NCI-H1048 (cell line): Measurements from ENCODE around the gene APOH.
"Not testable (repeated sequence)": the region's sequence is repeated elsewhere in the genome, so short reads cannot be mapped to it uniquely, and the experiment has no call there.

Experiments used
- DNase-seq: peaks from one replicate; lab custom pipeline; 2025; lab: John Stamatoyannopoulos, UW

The APOH gene, protein sequence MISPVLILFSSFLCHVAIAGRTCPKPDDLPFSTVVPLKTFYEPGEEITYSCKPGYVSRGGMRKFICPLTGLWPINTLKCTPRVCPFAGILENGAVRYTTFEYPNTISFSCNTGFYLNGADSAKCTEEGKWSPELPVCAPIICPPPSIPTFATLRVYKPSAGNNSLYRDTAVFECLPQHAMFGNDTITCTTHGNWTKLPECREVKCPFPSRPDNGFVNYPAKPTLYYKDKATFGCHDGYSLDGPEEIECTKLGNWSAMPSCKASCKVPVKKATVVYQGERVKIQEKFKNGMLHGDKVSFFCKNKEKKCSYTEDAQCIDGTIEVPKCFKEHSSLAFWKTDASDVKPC

DNA sequence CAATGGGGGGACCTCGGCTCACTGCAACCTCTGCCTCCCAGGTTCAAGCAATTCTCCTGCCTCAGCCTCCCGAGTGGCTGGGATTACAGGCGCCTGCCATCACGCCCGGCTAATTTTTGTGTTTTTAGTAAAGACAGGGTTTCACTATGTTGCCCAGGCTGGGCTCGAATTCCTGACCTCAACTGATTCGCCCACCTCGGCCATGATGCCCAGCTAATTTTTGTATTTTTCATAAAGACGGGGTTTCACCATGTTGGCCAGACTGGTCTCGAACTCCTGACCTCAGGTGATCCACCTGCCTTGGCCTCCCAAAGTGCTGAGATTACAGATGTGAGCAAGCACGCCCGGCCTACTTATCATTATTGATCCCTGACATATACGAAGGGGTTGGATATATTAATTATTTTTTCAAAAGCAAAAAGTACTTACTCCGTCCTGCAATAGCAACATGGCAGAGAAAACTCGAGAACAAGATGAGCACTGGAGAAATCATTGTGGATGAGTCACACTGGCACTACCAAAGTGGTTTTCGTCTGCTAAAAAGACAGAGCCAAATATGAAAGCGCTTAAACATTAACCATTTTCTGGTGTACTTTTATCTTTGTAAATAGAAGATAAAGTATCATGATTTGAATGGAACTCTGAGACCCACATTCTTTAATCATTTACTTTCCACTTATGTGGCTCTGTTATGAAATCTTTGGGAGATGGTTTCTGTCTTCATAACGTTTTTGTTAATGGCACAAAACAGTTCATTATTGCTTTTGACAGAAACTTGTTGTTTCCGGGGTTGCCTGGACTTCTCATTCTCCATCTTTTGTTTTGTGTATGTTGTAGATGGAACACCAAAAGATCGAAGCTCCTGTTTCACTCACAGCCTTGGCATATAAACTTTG is at the start of gene APOH:
TSS of gene APOH (minus strand) at position 529 of the 896 bp plus-strand sequence. CDS start at position 493, 36 bp downstream.
- no peak for DNase-seq

DNA sequence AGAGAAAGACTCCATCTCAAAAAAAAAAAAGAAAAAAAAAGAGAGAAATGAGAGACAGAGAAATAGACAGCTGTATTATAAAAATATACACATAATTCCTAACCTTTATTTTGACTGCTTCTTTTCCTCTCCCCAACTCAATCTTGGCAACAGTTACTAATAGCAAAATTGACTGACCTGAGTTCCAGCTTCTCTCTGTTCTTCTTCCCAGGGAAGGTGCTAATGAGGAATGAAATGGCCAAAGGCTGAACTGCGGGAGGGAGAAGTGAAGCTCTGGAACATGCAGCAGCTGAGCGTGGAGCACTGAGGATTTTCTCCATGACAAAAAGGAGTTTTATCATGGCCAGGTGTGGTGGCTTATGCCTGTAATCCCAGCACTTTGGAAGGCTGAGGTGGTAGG is 48.0 kb upstream of the APOH start:
- no peak for DNase-seq

DNA sequence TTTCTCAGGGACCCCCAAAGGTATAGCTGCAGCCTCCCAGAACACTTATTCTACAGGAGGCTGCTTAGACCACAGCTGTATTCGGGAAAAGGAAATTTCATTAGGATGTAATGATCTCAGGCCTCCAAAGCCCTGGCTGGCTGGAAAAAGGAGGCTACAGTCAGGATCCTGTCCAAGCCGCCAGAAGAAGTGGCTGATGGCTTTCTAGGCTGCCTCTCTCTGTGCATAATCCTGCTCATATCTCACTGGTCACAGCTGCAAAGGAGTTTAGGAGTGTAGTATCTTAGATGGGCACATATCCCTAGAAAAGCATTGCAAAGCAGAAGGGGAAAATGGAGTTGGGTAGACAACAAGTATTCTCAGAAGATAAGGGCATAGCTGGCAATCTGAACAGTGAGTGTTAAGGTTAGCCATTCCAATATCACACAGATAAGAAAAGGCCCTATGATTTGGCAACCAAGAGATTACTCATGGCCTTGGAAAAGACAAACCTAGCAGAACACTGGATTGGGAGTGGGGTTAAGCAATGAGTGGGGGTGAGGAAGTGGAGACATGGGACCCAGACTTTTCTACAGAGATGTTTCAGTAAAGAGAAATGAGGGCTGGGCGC is 47.2 kb upstream of the APOH start:
- DNase-seq: no peak

DNA sequence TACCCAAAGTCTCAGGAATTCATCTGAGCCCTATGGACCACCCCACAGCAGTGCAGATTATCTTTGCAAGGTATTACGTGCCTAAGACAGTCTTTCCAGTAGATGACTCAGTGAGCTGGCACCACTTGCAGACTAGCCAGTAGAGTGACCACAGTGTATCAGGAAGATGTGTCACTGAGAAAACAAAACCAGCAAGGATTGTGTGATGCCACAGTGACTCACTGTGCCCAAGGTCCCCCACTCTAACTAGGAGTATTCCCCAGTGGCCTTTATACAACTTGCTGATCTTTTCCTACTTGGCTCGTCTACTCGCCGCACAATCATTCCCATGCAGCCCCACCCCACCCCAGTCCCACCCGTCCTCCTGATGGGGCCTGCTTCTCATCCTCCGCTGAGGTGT is 46.4 kb upstream of the APOH start:
- DNase-seq: no peak

DNA sequence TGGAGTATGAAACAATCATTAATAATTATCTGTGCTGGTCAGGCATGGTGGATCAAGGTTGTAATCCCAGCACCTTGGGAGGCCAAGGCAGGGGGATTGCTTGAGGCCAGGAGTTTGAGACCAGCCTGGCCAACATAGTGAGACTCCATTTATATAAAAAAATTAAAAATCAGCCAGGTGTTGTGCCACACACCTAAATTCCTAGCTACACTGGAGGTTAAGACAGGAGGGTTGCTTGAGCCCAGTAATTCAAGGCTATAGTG is 44.3 kb upstream of the APOH start:
- no peak for DNase-seq

DNA sequence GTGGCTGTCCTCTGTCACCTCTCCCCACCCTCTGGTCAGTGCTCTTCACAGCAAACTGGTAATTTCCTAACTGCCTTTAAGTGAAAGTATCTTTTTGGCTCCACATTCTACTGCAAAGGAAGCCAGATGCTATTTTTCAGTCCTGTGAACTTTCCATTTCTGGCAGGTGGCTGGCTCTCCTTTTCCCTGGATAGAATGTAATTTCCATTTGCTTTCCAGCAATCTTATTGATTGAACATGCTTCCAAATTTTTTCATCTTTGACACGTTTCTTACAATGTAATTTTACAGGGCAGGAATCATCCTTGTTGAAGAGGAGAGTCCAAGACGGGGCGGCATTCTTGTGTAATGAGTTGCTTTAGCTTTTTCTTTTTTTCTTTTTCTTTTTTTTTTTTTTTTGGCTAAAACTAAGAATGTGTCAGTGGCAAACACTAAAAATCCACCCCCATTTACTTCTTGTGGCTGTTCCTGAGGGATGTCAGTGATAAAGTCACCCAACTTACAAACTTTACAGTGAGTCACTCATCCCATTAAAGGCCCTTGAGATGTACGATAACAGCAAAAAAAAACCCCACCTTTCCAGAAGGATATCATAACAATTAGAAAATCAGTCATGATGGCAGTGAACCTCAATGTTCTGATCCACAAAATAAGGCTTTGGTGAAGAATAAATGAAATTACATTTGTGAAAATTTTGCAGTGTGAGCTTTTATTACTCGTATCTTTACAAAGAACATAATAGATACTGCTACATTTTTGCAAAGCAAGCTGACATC is 43.8 kb upstream of the APOH start:
- DNase-seq: no peak

DNA sequence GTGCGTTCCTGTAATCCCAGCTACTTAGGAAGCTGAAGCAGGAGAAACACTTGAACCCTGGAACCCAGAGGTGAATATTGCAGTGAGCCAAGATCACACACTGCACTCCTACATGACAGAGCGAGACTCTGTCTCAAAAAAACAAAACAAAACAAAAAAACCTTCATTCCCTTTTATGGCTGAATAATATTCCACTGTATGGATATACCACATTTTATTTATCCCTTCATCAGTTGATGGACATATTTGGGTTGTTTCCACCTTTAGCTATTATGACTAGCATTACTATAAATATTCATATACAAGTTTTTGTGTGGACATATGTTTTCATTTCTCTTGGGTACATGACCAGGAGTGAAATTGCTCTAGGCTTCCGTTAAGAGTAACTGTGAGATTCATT is 42.3 kb upstream of the APOH start:
- DNase-seq: no peak

DNA sequence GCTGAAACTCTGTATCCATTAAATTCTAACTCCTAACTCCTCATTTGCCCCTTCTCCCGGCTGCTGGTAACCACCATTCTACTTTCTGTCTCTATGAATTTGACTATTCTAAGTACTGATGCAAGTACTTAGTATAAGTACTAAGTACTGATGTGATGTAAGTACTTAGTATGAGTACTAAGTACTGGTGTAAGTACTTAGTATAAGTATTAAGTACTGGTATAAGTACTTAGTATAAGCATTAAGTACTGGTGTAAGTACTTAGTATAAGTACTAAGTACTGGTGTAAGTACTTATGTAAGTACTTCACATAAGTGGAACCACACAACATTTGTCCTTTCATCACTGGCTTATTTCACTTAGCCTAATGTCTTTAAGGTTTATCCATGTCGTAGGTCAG is 40.9 kb upstream of the APOH start:
- no peak for DNase-seq

DNA sequence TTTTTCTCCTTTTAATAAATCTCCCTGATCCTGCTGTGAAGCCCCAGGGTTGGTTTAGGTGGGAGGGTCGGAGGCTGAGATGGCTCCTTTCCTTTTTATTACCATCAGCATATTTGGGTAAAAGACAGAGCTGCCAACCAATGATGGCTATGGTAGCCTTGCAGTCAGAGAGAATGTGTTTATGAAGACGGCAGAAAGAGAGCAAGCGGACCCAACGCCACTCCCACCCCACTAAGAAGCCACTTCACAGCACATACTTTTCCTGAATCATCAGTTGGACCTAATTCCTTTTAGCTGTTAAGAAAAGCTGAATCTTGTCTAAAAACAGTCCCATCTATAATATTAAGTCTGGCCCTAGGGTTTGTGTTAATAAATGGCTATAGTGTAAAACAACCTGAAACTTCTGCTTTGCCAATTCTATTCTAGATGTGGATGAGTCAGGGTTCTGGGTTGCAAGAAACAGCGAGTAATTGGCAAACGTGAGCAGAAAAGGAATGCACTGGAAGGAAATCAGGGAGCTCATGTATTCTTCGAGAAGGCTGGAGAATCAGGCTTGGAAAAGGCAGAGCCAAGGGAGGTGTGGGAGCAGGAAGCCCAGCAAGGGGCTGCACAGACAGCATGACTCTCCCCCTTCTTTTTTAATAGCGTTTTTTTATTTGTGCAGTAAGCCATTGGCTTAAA is 39.2 kb upstream of the APOH start:
- no peak for DNase-seq

DNA sequence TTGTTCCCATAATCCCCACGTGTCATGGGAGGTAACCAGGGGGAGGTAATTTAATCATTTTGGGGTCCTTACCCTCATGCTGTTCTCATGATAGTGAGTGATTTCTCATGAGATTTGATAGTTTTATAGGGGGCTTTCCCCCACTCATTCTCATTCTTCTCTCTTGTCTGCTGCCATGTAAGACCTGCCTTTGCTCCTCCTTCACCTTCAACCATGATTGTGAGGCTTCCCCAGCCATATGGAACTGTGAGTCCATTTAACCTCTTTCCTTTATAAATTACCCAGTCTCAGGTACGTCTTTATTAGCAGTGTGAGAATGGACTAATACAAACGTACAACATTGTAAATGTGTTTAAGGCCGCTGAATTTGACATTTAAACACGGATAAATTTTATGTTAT is 35.5 kb upstream of the APOH start:
- no peak for DNase-seq

DNA sequence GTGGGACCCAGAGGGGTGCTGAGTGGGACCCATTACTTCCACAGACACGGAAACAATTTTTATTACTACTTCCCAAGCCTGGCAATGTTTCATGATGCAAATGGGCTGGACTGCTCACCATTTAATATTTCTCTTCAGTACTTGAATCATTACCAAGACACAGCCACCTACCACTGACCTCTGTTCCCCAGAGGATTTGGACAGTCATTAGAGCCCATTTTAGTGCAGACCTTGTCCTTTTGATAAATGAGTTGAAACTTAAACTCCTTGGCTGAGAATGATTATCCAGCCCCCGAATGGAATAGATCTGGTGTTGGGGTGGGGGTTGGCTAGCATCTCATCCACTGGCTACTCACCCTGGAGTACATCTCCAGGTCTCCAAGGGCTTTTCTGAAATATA is 33.6 kb upstream of the APOH start:
- no peak for DNase-seq

DNA sequence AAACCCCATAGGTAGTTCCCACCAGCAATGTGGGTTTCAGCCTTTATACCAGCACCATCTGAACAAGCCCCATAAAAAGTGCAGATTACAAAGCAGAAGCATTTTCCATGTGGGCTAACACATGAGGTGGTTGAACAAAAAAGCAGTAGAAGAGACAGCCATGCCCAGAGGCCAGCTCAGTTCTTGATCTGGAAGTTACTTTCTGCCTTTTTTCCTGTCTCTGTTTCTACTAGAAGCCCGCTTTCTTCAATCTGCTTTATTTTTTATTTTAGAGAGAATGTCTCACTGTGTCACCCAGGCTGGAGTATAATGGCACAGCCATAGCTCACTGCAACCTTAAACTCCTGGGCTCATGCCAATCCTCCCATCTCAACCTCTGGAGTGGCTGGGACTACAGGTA is 31.5 kb upstream of the APOH start:
- DNase-seq: no peak

DNA sequence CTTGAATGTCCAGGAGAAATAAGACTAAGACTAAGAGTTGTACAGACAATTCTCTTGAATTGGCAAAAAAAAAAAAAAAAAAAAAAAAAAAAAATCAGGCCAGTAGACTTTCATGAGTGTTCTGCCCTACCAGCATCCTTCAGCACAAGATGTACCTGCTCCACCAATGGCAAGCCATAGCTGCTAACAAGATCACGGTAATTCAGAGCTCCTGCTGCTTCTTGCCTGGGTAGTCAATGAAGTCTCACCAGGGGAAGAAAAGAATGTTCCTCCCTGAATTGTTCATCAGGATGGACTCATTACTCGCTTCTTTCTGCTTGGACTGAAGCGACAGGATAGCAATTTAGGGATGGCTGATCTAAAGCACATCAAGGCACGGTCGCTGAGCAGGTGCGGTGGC is 31.1 kb upstream of the APOH start:
- no peak for DNase-seq

DNA sequence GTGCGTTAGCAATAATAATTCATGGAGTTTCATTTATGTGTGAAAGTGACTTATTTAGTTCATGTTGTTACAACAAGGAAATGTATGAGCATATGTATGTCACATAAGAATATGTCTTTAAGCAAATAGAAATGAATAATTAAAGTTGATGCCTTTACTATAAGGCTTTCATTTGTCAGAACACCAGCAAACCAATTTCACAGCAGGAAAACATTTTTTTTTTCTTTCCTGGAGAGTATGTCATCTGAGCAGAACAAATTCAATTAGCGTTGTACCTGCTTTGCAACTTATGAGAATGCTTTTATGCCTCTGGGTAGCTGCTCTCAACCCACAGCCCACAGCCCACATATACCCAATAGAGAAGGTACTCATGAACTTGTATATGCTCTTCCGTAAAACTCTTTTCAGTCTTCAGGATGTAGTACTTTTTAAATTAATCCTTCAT is 26.3 kb upstream of the APOH start:
- DNase-seq: no peak

DNA sequence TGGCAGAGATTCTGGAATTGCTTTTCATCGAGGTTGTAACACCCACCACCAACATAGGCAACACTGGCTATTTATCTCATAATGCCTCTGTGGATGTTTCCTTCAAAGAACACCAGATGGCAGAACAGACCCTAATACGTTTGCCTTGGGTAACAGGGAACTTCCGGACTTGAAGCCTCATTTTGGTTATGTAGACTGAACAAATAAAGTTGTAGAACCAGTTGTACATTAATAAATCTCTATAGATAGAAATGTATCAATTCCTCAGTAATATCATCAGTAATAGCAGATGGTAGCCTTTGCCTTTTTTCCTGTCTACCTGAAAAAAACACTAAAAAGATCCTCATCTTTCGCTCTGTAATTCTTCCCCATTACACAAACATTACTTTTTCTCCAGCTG is 25.9 kb upstream of the APOH start:
- peak; percentile 44 for DNase-seq

DNA sequence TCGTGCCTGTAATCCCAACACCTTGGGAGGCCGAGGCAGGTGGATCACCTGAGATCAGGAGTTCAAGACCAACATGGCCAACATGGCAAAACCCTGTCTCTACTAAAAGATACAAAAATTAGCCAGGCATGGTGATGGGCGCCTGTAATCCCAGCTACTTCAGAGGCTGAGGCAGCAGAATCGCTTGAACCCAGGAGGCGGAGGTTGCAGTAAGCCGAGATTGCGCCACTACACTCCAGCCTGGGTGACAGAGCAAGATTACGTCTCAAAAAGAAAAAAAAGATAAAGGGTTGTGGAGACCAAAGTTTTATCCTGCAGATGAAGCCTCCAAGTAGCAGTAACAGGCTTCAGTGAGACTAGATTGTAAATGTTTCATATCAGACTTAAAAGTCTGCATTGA is 24.2 kb upstream of the APOH start:
- not testable (repeated sequence) for DNase-seq

DNA sequence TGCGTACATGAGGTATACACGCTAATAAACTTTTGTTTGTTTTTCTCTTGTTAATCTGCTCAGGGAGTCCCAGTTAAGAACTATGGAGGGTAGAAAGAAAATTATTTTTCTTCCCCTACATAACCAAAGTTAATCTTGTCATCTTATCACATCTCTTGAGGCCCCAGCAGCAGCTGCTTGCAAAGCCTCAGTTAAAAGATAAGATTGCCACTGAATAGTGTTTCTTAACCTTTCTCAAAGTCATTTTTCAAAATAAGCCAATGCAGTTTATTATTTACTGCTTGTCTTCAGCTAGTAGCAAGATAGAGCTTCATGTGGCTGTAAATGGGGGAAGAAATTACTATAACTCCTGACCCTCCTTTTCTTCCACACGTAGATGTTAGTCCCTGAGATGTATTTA is 21.5 kb upstream of the APOH start:
- no peak for DNase-seq

DNA sequence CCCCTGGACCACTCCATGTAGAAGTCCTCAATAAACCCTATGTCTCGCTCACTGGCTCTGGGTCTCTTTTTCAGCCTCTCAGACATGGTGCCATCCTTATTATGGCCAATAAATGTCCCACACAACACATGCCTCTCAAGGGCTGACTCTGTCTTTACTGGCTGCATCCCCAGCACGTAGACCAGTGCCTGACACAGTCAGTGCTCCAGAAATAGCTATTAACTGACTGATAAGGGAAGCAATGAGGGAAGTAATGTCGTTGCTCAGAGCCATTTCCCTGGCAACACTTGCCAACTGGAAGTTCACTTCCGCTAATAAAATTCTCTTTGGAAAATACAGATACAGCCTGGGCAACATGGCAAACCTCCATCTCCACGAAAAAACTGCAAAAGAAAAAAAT is 19.1 kb upstream of the APOH start:
- no peak for DNase-seq

DNA sequence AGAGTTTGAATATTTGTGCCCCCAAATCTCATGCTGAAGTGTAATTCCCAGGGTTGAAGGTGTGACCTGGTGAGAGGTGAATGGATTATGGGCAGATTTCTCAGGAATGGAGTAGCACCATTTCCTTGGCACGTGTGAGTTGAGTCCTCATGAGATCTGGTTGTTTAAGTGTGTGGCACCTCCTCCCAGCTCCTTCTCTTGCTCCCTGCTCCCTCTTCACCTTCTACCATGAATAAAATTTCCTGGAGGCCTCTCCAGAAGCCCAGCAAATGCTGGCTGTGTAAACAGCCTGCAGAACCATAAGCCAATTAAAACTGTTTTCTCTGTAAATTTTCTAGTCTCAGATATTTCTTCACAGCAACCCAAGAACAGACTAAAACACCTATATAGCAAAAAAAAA is 12.6 kb upstream of the APOH start:
- no peak for DNase-seq

DNA sequence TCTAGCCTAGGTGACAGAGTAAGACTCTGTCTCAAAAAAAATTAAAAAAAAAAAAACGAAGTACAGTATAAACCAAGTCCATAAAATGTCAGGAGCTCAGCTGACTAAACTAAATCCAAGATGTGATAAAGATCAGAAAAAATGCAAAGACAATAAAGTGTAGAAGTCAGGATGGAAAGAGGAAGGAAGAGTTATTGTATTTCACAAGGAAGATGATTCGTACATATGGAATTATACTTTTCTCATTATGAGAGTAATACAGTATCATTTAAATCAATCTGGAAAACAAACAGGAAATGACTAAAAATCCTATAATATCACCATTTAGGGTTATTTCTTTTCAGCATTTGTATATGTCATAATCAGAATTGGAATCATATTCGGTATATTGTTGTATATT is 11.4 kb upstream of the APOH start:
- DNase-seq: no peak

DNA sequence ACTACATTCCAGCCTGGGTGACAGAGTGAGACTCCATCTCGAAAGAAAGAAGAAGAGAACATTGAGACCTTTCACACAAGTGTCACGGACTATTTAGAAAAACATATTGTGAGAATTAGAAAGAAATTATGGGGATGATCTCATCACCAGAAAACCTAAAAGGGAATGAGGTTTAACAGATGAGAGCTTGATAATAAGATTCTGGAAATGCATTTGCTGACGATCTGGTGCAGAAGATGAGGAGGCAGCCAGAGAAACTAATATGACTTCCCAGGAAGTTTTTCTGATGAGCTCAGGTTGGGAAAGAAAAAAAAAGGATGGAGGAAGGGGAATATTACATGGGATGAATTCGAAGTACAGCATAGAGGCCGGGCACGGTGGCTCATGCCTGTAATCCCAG is 10.8 kb upstream of the APOH start:
- DNase-seq: no peak
